ENCODE measurements around the gene EIF4A3. TPM values are rescaled to one million over a fixed set of nuclear protein-coding genes. Genes with fewer than 3 reads are reported as not detected.

Gene EIF4A3
- total RNA-seq, 1 experiment from 2014 or later: 190 TPM

GRCh38 chr17:80108036-80108971, 38.6 kb downstream of the EIF4A3 start:
- Mint-ChIP-seq H3K27me3 (ENCODE audit: insufficient read depth, unreplicated experiment) (no peaks in the 10 kb centered on the region), H3K36me3 (ENCODE audit: insufficient read depth, unreplicated experiment) (no peaks in the 10 kb centered on the region), H3K4me3 (ENCODE audit: unreplicated experiment) (no peak overlapping the region), H3K4me1 (ENCODE audit: low read depth, unreplicated experiment) (peaks cover 3% of the 10 kb centered on the region), H3K9me3 (ENCODE audit: unreplicated experiment) (no peaks in the 10 kb centered on the region), H3K27ac (ENCODE audit: unreplicated experiment) (no peak overlapping the region)
- Histone ChIP-seq H3K36me3 (ENCODE audit: control insufficient read depth, insufficient read depth, low read length) (no peaks in the 10 kb centered on the region), H3K9me3 (no peaks in the 10 kb centered on the region), H3K4me1 (no peaks in the 10 kb centered on the region), H3K27me3 (replicated peaks; ENCODE audit: control insufficient read depth, insufficient read depth, low read length) (no peaks in the 10 kb centered on the region), H3K4me3 (ENCODE audit: low read depth, low read length) (no peak overlapping the region)
- POLR2A ChIA-PET: no interaction called here
- no peak for TF ChIP-seq CTCF (IDR thresholded peaks at IDR 0.05; ENCODE audit: insufficient read depth in 1 of 2, low read depth in 1 of 2, low read length in 1 of 2, severe bottlenecking in 1 of 2, unreplicated experiment in 1 of 2)
- BruUV-seq (replicated peaks): no TSS peak
- intact Hi-C loops (cut with micrococcal nuclease; ENCODE audit: unreplicated experiment): loop anchor here (10.0 kb wide), 1 partner anchor 184 kb away; no protein-coding TSS in a partner anchor
- DNase-seq: peak in 1 of 2 experiments; percentile 27
- CTCF ChIA-PET: no interaction called here

GRCh38 chr17:80107231-80108021, 39.5 kb downstream of the EIF4A3 start:
- ChIA-PET POLR2A (no interaction called here), CTCF (no interaction called here)
- BruUV-seq (replicated peaks): no TSS peak
- H3K27ac Mint-ChIP-seq (ENCODE audit: unreplicated experiment): no peak overlapping the region
- H3K27me3 ChIP-seq (replicated peaks; ENCODE audit: control insufficient read depth, insufficient read depth, low read length): no peaks in the 10 kb centered on the region
- no peaks in the 10 kb centered on the region for H3K9me3 ChIP-seq
- H3K36me3 Mint-ChIP-seq (ENCODE audit: insufficient read depth, unreplicated experiment): no peaks in the 10 kb centered on the region
- no peaks in the 10 kb centered on the region for H3K36me3 ChIP-seq (ENCODE audit: control insufficient read depth, insufficient read depth, low read length)
- H3K4me3 Mint-ChIP-seq (ENCODE audit: unreplicated experiment): no peak overlapping the region
- DNase-seq: peak in 1 of 2 experiments; percentile 28
- intact Hi-C loops (cut with micrococcal nuclease; ENCODE audit: unreplicated experiment): loop anchor here (10.0 kb wide), 1 partner anchor 183 kb away; no protein-coding TSS in a partner anchor
- H3K27me3 Mint-ChIP-seq (ENCODE audit: insufficient read depth, unreplicated experiment): no peaks in the 10 kb centered on the region
- no peaks in the 10 kb centered on the region for H3K9me3 Mint-ChIP-seq (ENCODE audit: unreplicated experiment)
- H3K4me1 ChIP-seq: peaks cover 1% of the 10 kb centered on the region
- no peak for TF ChIP-seq CTCF (IDR thresholded peaks at IDR 0.05; ENCODE audit: insufficient read depth in 1 of 2, low read depth in 1 of 2, low read length in 1 of 2, severe bottlenecking in 1 of 2, unreplicated experiment in 1 of 2)
- peaks cover 6% of the 10 kb centered on the region for H3K4me1 Mint-ChIP-seq (ENCODE audit: low read depth, unreplicated experiment)
- no peak overlapping the region for H3K4me3 ChIP-seq (ENCODE audit: low read depth, low read length)

- TF ChIP-seq CTCF (IDR thresholded peaks at IDR 0.05; ENCODE audit: insufficient read depth in 1 of 2, low read depth in 1 of 2, low read length in 1 of 2, severe bottlenecking in 1 of 2, unreplicated experiment in 1 of 2): no peak
- no peaks in the 10 kb centered on the region for H3K9me3 Mint-ChIP-seq (ENCODE audit: unreplicated experiment)
- peaks cover 6% of the 10 kb centered on the region for H3K4me1 Mint-ChIP-seq (ENCODE audit: low read depth, unreplicated experiment)
- DNase-seq: no peak
- no peaks in the 10 kb centered on the region for H3K36me3 ChIP-seq (ENCODE audit: control insufficient read depth, insufficient read depth, low read length)
- no peaks in the 10 kb centered on the region for H3K27me3 ChIP-seq (replicated peaks; ENCODE audit: control insufficient read depth, insufficient read depth, low read length)
- ChIA-PET CTCF (no interaction called here), POLR2A (interaction anchor here (0.6 kb wide), 1 partner anchor 1111 kb away, joined by 5 read pairs; no protein-coding TSS in a partner anchor)
- H3K27me3 Mint-ChIP-seq (ENCODE audit: insufficient read depth, unreplicated experiment): no peaks in the 10 kb centered on the region
- H3K36me3 Mint-ChIP-seq (ENCODE audit: insufficient read depth, unreplicated experiment): peaks cover 5% of the 10 kb centered on the region
- BruUV-seq (replicated peaks): no TSS peak
- peaks cover 6% of the 10 kb centered on the region for H3K4me1 ChIP-seq
- no peak overlapping the region for H3K4me3 ChIP-seq (ENCODE audit: low read depth, low read length)
- H3K27ac Mint-ChIP-seq (ENCODE audit: unreplicated experiment): no peak overlapping the region
- no peak overlapping the region for H3K4me3 Mint-ChIP-seq (ENCODE audit: unreplicated experiment)
- intact Hi-C loops (cut with micrococcal nuclease; ENCODE audit: unreplicated experiment): loop anchor here (10.0 kb wide), 1 partner anchor 182 kb away; no protein-coding TSS in a partner anchor
- H3K9me3 ChIP-seq: no peaks in the 10 kb centered on the region
Observed at GRCh38 chr17:80106751-80107150, 40.2 kb downstream of the EIF4A3 start.
